Measurements from ENCODE around the gene HEPHL1.
"Not testable (repeated sequence)": the region's sequence is repeated elsewhere in the genome, so short reads cannot be mapped to it uniquely, and the experiment has no call there.

Gene HEPHL1

GRCh38 chr11:94151903-94152677 lies 130.9 kb downstream of the HEPHL1 start:
- DNase-seq, result peak; percentile 28 to 61

DNA sequence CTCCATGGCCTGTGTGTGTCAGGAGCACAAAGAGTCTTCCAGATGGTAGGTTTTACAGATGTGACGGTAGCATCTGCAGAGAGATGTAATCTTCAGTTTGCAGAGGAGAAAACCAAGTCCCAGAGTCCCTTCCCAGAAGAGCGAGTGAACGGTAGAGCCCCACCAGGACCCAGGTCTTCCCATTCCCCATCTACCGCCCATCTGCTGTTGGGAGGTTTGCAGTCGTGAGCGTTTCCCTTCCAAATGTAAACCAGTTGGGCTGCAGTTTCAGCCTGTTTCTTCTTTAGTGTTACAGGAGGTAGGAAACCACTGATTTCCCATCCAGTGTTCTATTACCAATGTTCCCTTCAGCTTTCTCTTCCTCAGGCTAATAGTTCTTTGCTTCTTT lies 131.5 kb downstream of the HEPHL1 start:
- DNase-seq, result no peak

- DNase-seq, result no peak
These were observed 132.2 kb downstream of the HEPHL1 start for GRCh38 chr11:94153320-94153719.

GRCh38 chr11:94154095-94154856 lies 133.1 kb downstream of the HEPHL1 start:
- DNase-seq, result no peak

- DNase-seq, result not testable (repeated sequence)
These were observed 136.2 kb downstream of the HEPHL1 start for GRCh38 chr11:94157339-94157738.
